ENCODE data around the gene MICU1. TPM values are rescaled to one million over a fixed set of nuclear protein-coding genes. Genes with fewer than 3 reads are reported as not detected.

MICU1 gene
- total and polyA plus RNA-seq, 2 experiments from 2014 or later: 27.5 to 52.3 TPM

DNA sequence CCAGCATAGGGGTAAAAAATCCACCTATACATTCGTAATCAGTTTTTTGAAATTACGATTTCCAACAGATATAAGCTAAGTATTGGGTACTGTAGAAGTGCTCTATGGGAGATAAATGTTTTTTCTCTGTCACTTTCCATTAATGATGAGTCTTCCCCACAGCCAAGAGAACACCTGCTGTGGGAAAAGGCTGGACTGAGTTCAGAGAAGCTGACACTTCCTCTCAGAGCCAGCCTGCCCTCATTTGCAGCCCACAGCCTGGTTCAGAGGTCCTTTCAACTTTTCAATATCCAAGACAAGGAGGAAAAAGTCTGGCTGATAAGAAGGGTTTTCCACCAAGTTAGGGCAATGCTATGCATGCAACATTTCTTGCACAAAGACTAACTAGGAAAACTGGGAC, 206.6 kb downstream of the MICU1 start:
- no peak overlapping the region for H3K4me3 ChIP-seq
- H3K79me2 ChIP-seq (replicated peaks; ENCODE audit: insufficient read depth): no peaks in the 10 kb centered on the region
- H3K36me3 ChIP-seq (ENCODE audit: insufficient read depth): no peaks in the 10 kb centered on the region; the same call in 1 of the 2 replicates
- H3K27ac Mint-ChIP-seq: no peak overlapping the region
- no peak for DNase-seq (ENCODE audit: low spot score)
- H3K4me1 Mint-ChIP-seq: peaks cover 17% of the 10 kb centered on the region
- no peaks in the 10 kb centered on the region for H3F3A ChIP-seq (replicated peaks; ENCODE audit: low read depth)
- no peak for ATAC-seq
- no peak overlapping the region for H3K27ac ChIP-seq (ENCODE audit: low read depth)
- no peak for TF ChIP-seq ZNF462 (CRISPR knock-in tag; IDR thresholded peaks at IDR 0.05)
- no peak for TF ChIP-seq POLR2AphosphoS5 (IDR thresholded peaks at IDR 0.05; ENCODE audit: low read depth)
- TF ChIP-seq CTCF (conservative IDR thresholded peaks at IDR 0.05; ENCODE audit: low read depth in 2 of 2): no peak
- no peak for TF ChIP-seq EZH2phosphoT487 (IDR thresholded peaks at IDR 0.05; ENCODE audit: unreplicated experiment)
- peaks cover 8% of the 10 kb centered on the region for H3K27me3 Mint-ChIP-seq (ENCODE audit: insufficient read depth, low read depth, poor library complexity)
- H3K4me2 ChIP-seq: no peak overlapping the region
- peaks cover 21% of the 10 kb centered on the region for H3K9me3 Mint-ChIP-seq
- no peaks in the 10 kb centered on the region for H3K9me2 ChIP-seq (ENCODE audit: insufficient read depth)
- H3K4me3 Mint-ChIP-seq: no peak overlapping the region
- H3K4me1 ChIP-seq (ENCODE audit: insufficient read depth): peaks cover 10% of the 10 kb centered on the region; the same call in 1 of the 2 replicates
- H3K27me3 ChIP-seq (ENCODE audit: insufficient read depth): no peaks in the 10 kb centered on the region
- H3K36me3 Mint-ChIP-seq (ENCODE audit: low read depth): peaks cover 48% of the 10 kb centered on the region
- H4K20me1 ChIP-seq (replicated peaks; ENCODE audit: insufficient read depth): no peaks in the 10 kb centered on the region
- H2AFZ ChIP-seq: no peak overlapping the region

Data from GM23338 (cell line).